Upper lobe of right lung (tissue), 1 donor: ENCODE results near the gene PRR20G. TPM values are rescaled to one million over a fixed set of nuclear protein-coding genes. Genes with fewer than 3 reads are reported as not detected.

ENCODE experiments used
- ATAC-seq: fragments of 200-7000 bp; cut with Tn5 transposase; one replicate; pipeline ENCODE4 v1.9.1; 2020; ENCODE audit warnings: mild to moderate bottlenecking, moderate library complexity
- DNase-seq: peaks from one replicate; pipeline ENCODE4 v3.0.0-alpha.2; 2020
- H3K27ac ChIP-seq: fragments of 200-600 bp; one replicate; pipeline ENCODE4 v1.8.0; 2022
- H3K27me3 ChIP-seq: fragments of 200-600 bp; one replicate; pipeline ENCODE4 v1.8.0; 2022; ENCODE audit warnings: mild to moderate bottlenecking
- H3K36me3 ChIP-seq: fragments of 200-600 bp; one replicate; pipeline ENCODE4 v1.8.0; 2022
- H3K4me1 ChIP-seq: fragments of 200-600 bp; one replicate; pipeline ENCODE4 v1.8.0; 2022
- H3K4me3 ChIP-seq: fragments of 200-600 bp; one replicate; pipeline ENCODE4 v1.8.0; 2022; ENCODE audit warnings: mild to moderate bottlenecking
- H3K9me3 ChIP-seq: fragments of 200-600 bp; one replicate; pipeline ENCODE4 v1.8.0; 2022
- CTCF ChIP-seq: fragments of 200-600 bp; IDR thresholded peaks from one replicate; pipeline ENCODE4 v1.8.0; 2022; ENCODE audit warnings: antibody characterized with exemption
- intact Hi-C: fragments of 100-400 bp; cut with DNase I; formaldehyde crosslinking; loops from one replicate; pipeline ENCODE4 v1.11.0; 2022
- total RNA-seq: library from RNA; stranded (reverse); fragmentation: NEBNext Ultra II Directional; extraction: Animal tissue kit (Norgen Biotek cat#: 25700); gene quantifications from one replicate; pipeline ENCODE4 v1.2.1, GENCODE V29; 2021
- donor health status: DM: no; HTN: yes; CAD: no; lungs with severe emphysema.

The PRR20G gene
- total RNA-seq, 1 donor from 2014 or later = not detected

GRCh38 chr3:127288921-127289705, 1.3 kb upstream of the PRR20G start:
- Histone ChIP-seq H3K27me3 (peaks cover 4% of the 10 kb centered on the region), H3K9me3 (no peaks in the 10 kb centered on the region), H3K27ac (no peak overlapping the region), H3K4me1 (no peaks in the 10 kb centered on the region), H3K4me3 (no peak overlapping the region), H3K36me3 (no peaks in the 10 kb centered on the region)
- no peak for TF ChIP-seq CTCF
- DNase-seq = no peak
- ATAC-seq = peak; percentile 27
- intact Hi-C loops = no loop called here

- H3K9me3 ChIP-seq = no peaks in the 10 kb centered on the region
- no peaks in the 10 kb centered on the region for H3K27me3 ChIP-seq
- no peaks in the 10 kb centered on the region for H3K4me1 ChIP-seq
- no peak overlapping the region for H3K4me3 ChIP-seq
- no peak overlapping the region for H3K27ac ChIP-seq
- DNase-seq (no peak), ATAC-seq (no peak)
- no peaks in the 10 kb centered on the region for H3K36me3 ChIP-seq
- TF ChIP-seq CTCF = no peak
- intact Hi-C loops = no loop called here
Measured at GRCh38 chr3:127288343-127288742, 497 bp upstream of the PRR20G start.

GRCh38 chr3:127286571-127287140, 1.2 kb downstream of the PRR20G start:
- Histone ChIP-seq H3K4me3 (no peak overlapping the region), H3K27ac (no peak overlapping the region), H3K4me1 (no peaks in the 10 kb centered on the region), H3K9me3 (no peaks in the 10 kb centered on the region), H3K27me3 (no peaks in the 10 kb centered on the region), H3K36me3 (no peaks in the 10 kb centered on the region)
- ATAC-seq = peak; percentile 26
- no peak for DNase-seq
- TF ChIP-seq CTCF = no peak
- intact Hi-C loops = no loop called here

- ATAC-seq (no peak), DNase-seq (no peak)
Measured at GRCh38 chr3:127284258-127284657, 3.6 kb downstream of the PRR20G start.

GRCh38 chr3:127277561-127277960, 10.3 kb downstream of the PRR20G start:
- ATAC-seq (no peak), DNase-seq (no peak)
- no peak for TF ChIP-seq CTCF
- H3K27me3 ChIP-seq = no peaks in the 10 kb centered on the region
- H3K27ac ChIP-seq = no peak overlapping the region
- no peaks in the 10 kb centered on the region for H3K36me3 ChIP-seq
- no peaks in the 10 kb centered on the region for H3K9me3 ChIP-seq
- intact Hi-C loops = no loop called here
- H3K4me3 ChIP-seq = no peak overlapping the region
- H3K4me1 ChIP-seq = no peaks in the 10 kb centered on the region

More at GRCh38 chr3:127284258-127284657, 3.6 kb downstream of the PRR20G start:
- no peak overlapping the region for H3K4me3 ChIP-seq
- intact Hi-C loops = no loop called here
- no peaks in the 10 kb centered on the region for H3K36me3 ChIP-seq
- no peaks in the 10 kb centered on the region for H3K4me1 ChIP-seq
- TF ChIP-seq CTCF = no peak
- H3K27me3 ChIP-seq = no peaks in the 10 kb centered on the region
- no peak overlapping the region for H3K27ac ChIP-seq
- no peaks in the 10 kb centered on the region for H3K9me3 ChIP-seq
